Ovary (tissue), 9 donors: ENCODE data around the gene USP32. TPM values are rescaled to one million over a fixed set of nuclear protein-coding genes. Genes with fewer than 3 reads are reported as not detected.
"Not testable (repeated sequence)": the region's sequence is repeated elsewhere in the genome, so short reads cannot be mapped to it uniquely, and the experiment has no call there.

Experiments
- DNase-seq, 5 donors: peaks; one replicate each; pipeline ENCODE4 v3.0.0-alpha.2; 2019 to 2020
- H3K27ac ChIP-seq, 2 donors: fragments of 200-600 bp; one replicate each; pipeline versions ENCODE4 v1.5.1 to v1.8.0; 2019 to 2022
- H3K27me3 ChIP-seq: fragments of 200-600 bp; one replicate; pipeline ENCODE4 v1.8.0; 2022
- H3K36me3 ChIP-seq: fragments of 200-600 bp; sonication (generic); one replicate; pipeline ENCODE4 v1.5.1; 2019
- H3K4me1 ChIP-seq: one replicate; pipeline ENCODE4 v1.8.1; 2013; ENCODE audit warnings: mild to moderate bottlenecking, moderate library complexity; ENCODE audit not compliant: insufficient read depth
- H3K4me3 ChIP-seq: fragments of 200-600 bp; sonication (generic); one replicate; pipeline ENCODE4 v1.5.1; 2017
- H3K9me3 ChIP-seq, 2 donors: fragments of 200-600 bp in 1 of 2; sonication (generic) in 1 of 2; one replicate each; pipeline versions ENCODE4 v1.5.1 to v1.8.1; 2013 to 2019; ENCODE audit warnings: mild to moderate bottlenecking in 1 of 2, moderate library complexity in 1 of 2
- EP300 ChIP-seq: sonication (generic); formaldehyde crosslinking; IDR thresholded peaks from one replicate; pipeline ENCODE4 v1.6.1; 2017; ENCODE audit warnings: antibody characterized with exemption
- POLR2A ChIP-seq: fragments of 450-650 bp; IDR thresholded peaks from one replicate; pipeline ENCODE4 v1.6.1; 2017; ENCODE audit warnings: antibody characterized with exemption, mild to moderate bottlenecking, moderate library complexity
- WGBS, 3 donors: extraction: QIAGEN DNeasy Blood & Tissue Kit in 1 of 3; methylation state at CpG; one replicate each; pipeline versions ENCODE4 v1.1.5 to v1.1.7; 2013 to 2017; 5-methylcytosine and 5-hydroxymethylcytosine counted together
- intact Hi-C, 4 donors: fragments of 100-400 bp; cut with DNase I; formaldehyde crosslinking; loops; one replicate each; pipeline versions ENCODE4 v1.11.0 to v1.15.1; 2022 to 2023
- polyA plus RNA-seq, 2 donors: library from polyadenylated mRNA; stranded (reverse); fragments of 200-250 nt in 1 of 2; fragments of 350-450 nt in 1 of 2; fragmentation: Illumina TruSeq in 1 of 2; extraction: RNeasy Lipid Tissue Mini Kit (QIAGEN cat#74804) in 1 of 2; gene quantifications; one replicate each; pipeline ENCODE4 v1.2.3, GENCODE V29; 2013 to 2014
- total RNA-seq, 7 donors: library from RNA; depleted of rRNA in 2 of 7; stranded (reverse); fragments of >200 nt in 2 of 7; fragmentation: NEBNext Ultra II Directional in 3 of 7; extraction: Animal tissue kit (Norgen Biotek cat#: 25700) in 3 of 7; gene quantifications; one replicate each; pipeline versions ENCODE4 v1.1.0 to v1.2.4, GENCODE V29; 2016 to 2023
- TF ChIP-seq, protein P1 (sequence below), 3 donors: fragments of 450-650 bp in 2 of 3; fragments of 200-600 bp in 1 of 3; IDR thresholded peaks; one replicate each; pipeline versions ENCODE4 v1.5.1 to v1.8.0; 2016 to 2022; ENCODE audit warnings: antibody characterized with exemption in 3 of 3, mild to moderate bottlenecking in 1 of 3
- donor health status: DM: no; HTN: no; CAD: no; lungs with moderate emphysema.
- donor health status: DM: no; HTN: no; CAD: no.
- donor health status: Bipolar disorder and iron deficiency.
- donor health status: DM: yes; HTN: yes; CAD: no.
- donor health status: DM: no; HTN: no; CAD: no.
- donor health status: DM: yes; HTN: yes; CAD: no.

Gene USP32
- total and polyA plus RNA-seq, 9 donors: 8.7 to 37.6 (median 32.9) TPM

DNA sequence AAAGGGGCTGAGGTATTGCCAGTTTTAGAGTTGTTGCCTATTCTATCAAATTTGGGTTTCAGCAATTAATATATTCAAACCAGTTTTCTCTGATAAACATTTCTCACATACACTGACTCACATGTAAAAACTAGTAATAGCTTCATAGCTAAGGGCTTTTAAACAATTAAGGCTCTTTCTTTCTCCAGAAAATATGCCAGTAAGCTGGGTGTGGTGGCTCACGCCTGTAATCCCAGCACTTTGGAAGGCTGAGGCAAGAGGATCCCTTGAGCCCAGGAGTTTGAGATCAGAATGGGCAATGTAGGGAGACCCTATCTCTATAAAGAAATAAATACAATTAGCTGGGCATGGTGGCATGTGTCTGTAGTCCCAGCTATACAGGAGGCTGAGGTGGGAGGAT is 193.3 kb downstream of the USP32 start:
- DNase-seq, H3K9me3 ChIP-seq, H3K4me1 ChIP-seq, H3K27me3 ChIP-seq, H3K27ac ChIP-seq, H3K4me3 ChIP-seq, H3K36me3 ChIP-seq, intact Hi-C loops: not testable (repeated sequence)
- 88 to 96% (median 92%) methylated on average over 1 of the region's 1 CpG for WGBS, 3 donors

DNA sequence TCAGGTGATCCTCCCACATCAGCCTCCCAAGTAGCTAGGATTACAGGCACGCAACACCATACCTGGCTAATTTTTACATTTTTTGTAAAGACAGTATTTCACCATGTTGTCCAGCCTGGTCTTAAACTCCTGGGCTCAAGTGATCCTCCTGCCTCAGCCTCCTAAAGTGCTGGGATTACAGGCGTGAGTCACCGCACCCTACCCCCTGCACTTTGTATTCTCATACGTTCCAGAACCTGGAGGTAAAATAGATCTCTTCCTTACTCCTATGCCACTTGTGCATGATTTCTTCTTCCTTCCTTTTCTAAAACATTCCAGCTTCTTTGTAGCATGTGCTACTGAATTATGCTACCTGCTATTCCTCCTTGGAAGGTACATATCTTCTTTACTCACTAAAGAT is 197.8 kb downstream of the USP32 start:
- H3K27me3 ChIP-seq, H3K4me3 ChIP-seq, DNase-seq, intact Hi-C loops, H3K4me1 ChIP-seq, H3K36me3 ChIP-seq, H3K27ac ChIP-seq, H3K9me3 ChIP-seq: not testable (repeated sequence)
- WGBS, 3 donors: 94 to 96% (median 95%) methylated on average over 4 of the region's 4 CpGs

DNA sequence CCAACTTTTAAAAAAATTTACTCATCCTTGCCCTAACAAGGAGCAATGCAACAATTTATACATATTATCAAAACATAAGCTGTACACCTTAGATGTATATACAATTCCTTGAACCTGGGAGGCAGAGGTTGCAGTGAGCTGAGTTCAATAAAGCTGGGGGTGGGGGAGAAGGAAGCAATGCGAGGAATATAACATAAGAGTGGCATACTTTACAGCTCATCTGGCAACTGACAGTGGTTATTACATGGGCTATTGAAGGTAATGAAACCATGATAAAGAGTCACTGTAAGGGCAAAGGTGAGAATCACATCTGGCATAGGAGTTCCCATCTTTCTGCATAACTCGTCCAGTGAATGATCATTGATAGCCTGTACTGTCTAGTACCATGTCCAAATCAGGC is 198.5 kb downstream of the USP32 start:
- WGBS, 3 donors: 91 to 96% (median 93%) methylated on average over 2 of the region's 2 CpGs
- TF ChIP-seq EP300: no peak
- TF ChIP-seq, protein P1, sequence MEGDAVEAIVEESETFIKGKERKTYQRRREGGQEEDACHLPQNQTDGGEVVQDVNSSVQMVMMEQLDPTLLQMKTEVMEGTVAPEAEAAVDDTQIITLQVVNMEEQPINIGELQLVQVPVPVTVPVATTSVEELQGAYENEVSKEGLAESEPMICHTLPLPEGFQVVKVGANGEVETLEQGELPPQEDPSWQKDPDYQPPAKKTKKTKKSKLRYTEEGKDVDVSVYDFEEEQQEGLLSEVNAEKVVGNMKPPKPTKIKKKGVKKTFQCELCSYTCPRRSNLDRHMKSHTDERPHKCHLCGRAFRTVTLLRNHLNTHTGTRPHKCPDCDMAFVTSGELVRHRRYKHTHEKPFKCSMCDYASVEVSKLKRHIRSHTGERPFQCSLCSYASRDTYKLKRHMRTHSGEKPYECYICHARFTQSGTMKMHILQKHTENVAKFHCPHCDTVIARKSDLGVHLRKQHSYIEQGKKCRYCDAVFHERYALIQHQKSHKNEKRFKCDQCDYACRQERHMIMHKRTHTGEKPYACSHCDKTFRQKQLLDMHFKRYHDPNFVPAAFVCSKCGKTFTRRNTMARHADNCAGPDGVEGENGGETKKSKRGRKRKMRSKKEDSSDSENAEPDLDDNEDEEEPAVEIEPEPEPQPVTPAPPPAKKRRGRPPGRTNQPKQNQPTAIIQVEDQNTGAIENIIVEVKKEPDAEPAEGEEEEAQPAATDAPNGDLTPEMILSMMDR (IDR thresholded peaks at IDR 0.05): no peak
- no peak for TF ChIP-seq POLR2A
- no peaks in the 10 kb centered on the region for H3K36me3 ChIP-seq
- no peak for DNase-seq
- H3K9me3 ChIP-seq: no peaks in the 10 kb centered on the region
- no peak overlapping the region for H3K4me3 ChIP-seq
- intact Hi-C loops: no loop called here
- no peaks in the 10 kb centered on the region for H3K4me1 ChIP-seq
- no peak overlapping the region for H3K27ac ChIP-seq
- no peaks in the 10 kb centered on the region for H3K27me3 ChIP-seq

DNA sequence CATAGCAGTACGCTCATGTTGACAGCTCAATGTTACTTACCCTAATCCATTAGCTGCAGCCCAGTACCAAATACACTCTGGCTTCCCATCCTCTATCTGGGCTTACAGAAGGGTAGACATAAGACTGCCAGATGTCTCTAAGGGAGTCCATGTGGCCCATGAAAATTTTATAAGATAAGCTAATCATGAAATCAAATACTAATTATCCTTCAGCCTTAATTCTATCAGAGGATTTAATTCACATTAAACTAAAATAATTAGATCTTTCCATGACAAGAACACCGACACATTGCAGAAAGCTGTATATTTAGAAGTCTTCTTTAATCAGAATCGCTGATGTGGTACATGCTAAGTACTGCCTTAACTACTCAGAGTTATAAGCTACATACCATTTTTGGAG is 198.9 kb downstream of the USP32 start:
- H3K27ac ChIP-seq, H3K4me1 ChIP-seq, H3K36me3 ChIP-seq, H3K9me3 ChIP-seq, H3K27me3 ChIP-seq, DNase-seq, intact Hi-C loops, H3K4me3 ChIP-seq: not testable (repeated sequence)
- 94 to 98% (median 98%) methylated on average over 3 of the region's 3 CpGs for WGBS, 3 donors

DNA sequence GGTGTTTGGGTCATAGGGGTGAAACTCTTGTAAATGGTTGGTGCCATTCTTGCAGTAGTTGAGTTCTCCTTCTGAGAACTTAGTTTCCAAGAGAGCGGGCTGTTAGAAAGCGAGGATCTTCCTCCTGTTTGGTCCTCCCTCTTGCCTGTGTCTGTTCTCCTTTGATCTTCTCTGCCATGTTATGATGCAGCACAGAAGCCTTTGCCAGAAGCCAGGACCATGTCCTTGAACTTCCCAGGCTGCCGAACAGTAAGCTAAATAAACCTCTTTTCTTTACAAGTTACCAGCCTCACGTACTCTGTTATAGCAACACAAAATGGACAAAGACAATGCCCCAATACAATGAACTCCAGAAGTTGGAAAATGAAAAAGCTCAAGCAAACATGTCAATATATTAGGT is 201.9 kb downstream of the USP32 start:
- H3K27me3 ChIP-seq, H3K4me3 ChIP-seq, intact Hi-C loops, H3K4me1 ChIP-seq, DNase-seq, H3K27ac ChIP-seq, H3K9me3 ChIP-seq, H3K36me3 ChIP-seq: not testable (repeated sequence)
- 39 to 58% (median 49%) methylated on average over 4 of the region's 4 CpGs for WGBS, 3 donors

DNA sequence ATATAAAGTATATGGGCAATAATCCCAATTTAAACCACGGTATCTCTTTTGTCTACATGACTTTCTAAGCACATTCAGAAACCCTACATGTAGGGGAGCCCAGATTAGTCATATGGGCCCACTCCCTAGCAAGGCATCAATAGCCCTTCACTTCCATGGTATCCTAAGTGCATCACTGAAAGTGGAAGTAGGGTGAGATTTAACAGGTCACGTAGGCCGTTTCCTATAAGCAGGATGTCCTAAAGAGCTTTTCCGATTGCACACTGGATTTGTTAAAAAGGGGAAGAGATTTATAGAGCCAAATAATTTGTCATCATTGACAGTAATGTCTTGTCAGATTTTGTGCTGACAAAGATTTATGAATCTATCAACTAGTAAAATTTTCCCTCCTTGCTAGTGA is 203.2 kb downstream of the USP32 start:
- intact Hi-C loops: no loop called here
- no peak for TF ChIP-seq EP300
- no peak for TF ChIP-seq POLR2A
- TF ChIP-seq, protein P1 (IDR thresholded peaks at IDR 0.05): no peak
- 95 to 98% (median 96%) methylated on average over 4 of the region's 4 CpGs for WGBS, 3 donors
- no peaks in the 10 kb centered on the region for H3K9me3 ChIP-seq
- H3K4me1 ChIP-seq: no peaks in the 10 kb centered on the region
- no peak overlapping the region for H3K27ac ChIP-seq
- no peaks in the 10 kb centered on the region for H3K36me3 ChIP-seq
- no peak for DNase-seq
- H3K4me3 ChIP-seq: no peak overlapping the region
- H3K27me3 ChIP-seq: no peaks in the 10 kb centered on the region

DNA sequence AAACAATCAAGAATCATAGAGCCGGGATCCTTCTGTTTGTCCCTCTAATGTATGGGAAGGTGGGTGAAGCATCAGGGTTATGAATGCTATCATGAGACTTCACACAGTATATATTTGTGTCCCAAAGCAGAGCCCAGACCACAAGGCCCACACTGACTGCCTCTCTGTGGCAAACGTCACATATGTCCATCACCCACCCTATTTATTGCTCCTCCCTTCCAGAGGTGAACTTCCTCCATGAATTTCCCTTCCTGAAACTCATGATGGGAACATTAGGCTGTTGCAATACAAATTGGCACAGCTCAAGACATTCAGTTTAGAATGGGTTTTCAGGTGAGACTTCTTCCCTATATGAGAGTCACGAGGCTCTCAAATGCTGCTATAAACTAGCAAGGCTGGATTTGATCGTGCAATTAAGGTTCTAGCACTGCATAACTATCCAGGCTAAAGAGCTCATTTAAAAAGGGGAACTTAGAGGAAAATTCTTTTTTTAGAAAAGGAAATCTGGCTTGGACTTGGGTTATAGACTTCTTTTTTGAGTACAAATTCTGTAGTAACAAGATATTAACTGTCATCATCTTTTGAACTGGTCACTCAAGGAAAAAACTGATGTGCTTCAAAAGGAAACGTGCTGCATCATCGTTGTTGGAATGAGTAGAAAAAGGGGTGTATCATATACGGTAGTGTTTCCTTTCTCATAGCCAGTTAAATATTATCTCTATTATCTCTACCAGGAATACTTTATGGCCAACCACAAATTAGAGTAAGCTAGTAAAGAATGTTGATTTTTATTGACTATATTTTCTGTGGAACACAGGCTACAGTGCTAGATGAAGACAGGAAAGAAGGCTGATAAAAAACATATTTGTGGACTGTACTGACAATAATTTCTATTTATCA is 204.8 kb downstream of the USP32 start:
- H3K4me3 ChIP-seq, intact Hi-C loops, H3K27me3 ChIP-seq, H3K36me3 ChIP-seq, DNase-seq, H3K9me3 ChIP-seq, H3K27ac ChIP-seq, H3K4me1 ChIP-seq: not testable (repeated sequence)
- 85 to 92% (median 91%) methylated on average over 7 of the region's 7 CpGs for WGBS, 3 donors

DNA sequence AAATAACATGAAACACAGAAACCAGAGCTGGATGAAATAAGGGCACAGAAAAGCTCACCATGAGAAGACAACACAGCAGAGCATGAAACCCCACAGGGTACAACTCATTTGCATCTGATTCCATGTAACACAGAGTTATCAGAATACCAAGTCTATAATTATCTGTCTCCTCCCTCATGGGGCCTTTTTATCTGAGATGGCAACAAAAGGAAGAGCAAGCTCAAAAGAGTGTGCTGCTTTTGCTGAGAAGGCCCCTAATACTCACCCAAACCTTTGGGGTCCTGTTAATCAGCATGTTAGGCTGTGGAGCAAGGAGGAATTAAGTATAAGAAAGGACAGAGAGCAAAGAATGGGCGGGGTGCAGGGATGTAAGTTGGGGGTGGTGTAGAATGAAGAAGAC is 205.6 kb downstream of the USP32 start:
- intact Hi-C loops, DNase-seq, H3K4me3 ChIP-seq, H3K36me3 ChIP-seq, H3K4me1 ChIP-seq, H3K27ac ChIP-seq, H3K9me3 ChIP-seq, H3K27me3 ChIP-seq: not testable (repeated sequence)
- 92 to 100% (median 93%) methylated on average over 1 of the region's 1 CpG for WGBS, 3 donors

DNA sequence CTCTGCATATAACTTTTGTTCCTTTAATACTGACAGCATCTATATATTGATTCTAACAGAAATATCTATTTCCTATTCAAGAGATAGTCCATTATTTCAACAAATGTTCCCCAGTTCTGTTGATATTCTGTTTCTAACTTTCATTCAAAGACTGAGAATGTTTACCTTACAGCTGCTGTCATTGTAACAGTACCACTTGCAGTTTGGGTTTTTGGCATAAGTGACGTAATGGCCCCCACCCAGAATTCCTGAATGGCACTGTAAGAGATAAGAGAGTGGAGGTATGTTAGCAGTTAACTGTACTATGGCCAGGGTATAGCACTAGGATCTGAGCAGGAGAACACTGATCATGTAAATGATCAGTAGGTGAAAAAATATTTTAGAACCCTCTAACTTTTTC is 211.6 kb downstream of the USP32 start:
- H3K4me1 ChIP-seq, H3K27ac ChIP-seq, H3K4me3 ChIP-seq, H3K36me3 ChIP-seq, DNase-seq, intact Hi-C loops, H3K27me3 ChIP-seq, H3K9me3 ChIP-seq: not testable (repeated sequence)
- 60 to 86% (median 81%) methylated on average over 1 of the region's 1 CpG for WGBS, 3 donors

DNA sequence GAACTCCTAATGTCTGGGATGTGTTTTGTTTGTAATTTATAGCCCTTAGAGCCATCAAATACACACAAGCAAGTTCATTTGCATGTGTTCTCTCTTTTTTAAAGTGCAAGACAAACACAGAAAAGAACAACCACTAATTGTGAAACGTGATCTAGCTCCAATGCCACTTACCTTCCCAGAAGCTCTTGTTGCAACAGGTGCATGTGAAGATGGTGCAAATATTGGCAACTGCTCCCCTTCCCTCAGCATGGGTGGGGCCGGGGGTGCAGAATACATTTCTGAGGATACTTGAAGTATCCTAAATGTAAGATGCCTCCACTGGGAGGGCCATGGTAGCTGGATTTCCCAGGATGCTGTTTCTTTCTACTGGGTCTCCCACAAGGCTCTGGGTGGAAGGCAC is 213.8 kb downstream of the USP32 start:
- 87 to 92% (median 88%) methylated on average over 2 of the region's 2 CpGs for WGBS, 3 donors
- H3K27ac ChIP-seq, H3K27me3 ChIP-seq, H3K36me3 ChIP-seq, H3K9me3 ChIP-seq, H3K4me1 ChIP-seq, DNase-seq, H3K4me3 ChIP-seq, intact Hi-C loops: not testable (repeated sequence)
